Activated naive CD4-positive, alpha-beta T cell treated with anti-CD3 and anti-CD28 coated beads, Interleukin-2, amount 10 ng/mL, durations not matched to agents 7 days and 5 days (primary cell): ENCODE measurements around the gene SOX21.
A peak's percentile ranks its signal among the peaks of the same experiment; 100 is the strongest.
"Not testable (repeated sequence)": the region's sequence is repeated elsewhere in the genome, so short reads cannot be mapped to it uniquely, and the experiment has no call there.

ENCODE experiments used
- CTCF ChIA-PET: fragments of 350-600 bp; sonication (Branson Sonifier 250); formaldehyde crosslinking; loops from one replicate; lab custom pipeline; 2021; ENCODE audit warnings: antibody characterized with exemption; lab: Charles Lee
- DNase-seq: peaks from one replicate; pipeline ENCODE4 v3.0.0-alpha.2; 2020
- H3K27ac Mint-ChIP-seq: one replicate; pipeline ENCODE4 v1.8.0; 2021; ENCODE audit warnings: mild to moderate bottlenecking, moderate library complexity, mixed read lengths
- H3K27me3 Mint-ChIP-seq: one replicate; pipeline ENCODE4 v1.8.0; 2021; ENCODE audit warnings: mild to moderate bottlenecking, mixed read lengths
- H3K36me3 Mint-ChIP-seq: one replicate; pipeline ENCODE4 v1.8.0; 2021; ENCODE audit warnings: mixed read lengths
- H3K4me1 Mint-ChIP-seq: one replicate; pipeline ENCODE4 v1.8.0; 2021; ENCODE audit warnings: mixed read lengths
- H3K4me3 Mint-ChIP-seq: one replicate; pipeline ENCODE4 v1.8.0; 2021; ENCODE audit warnings: mild to moderate bottlenecking, moderate library complexity, mixed read lengths
- H3K9me3 Mint-ChIP-seq: one replicate; pipeline ENCODE4 v1.8.0; 2021; ENCODE audit warnings: mixed read lengths

SOX21 gene

DNA sequence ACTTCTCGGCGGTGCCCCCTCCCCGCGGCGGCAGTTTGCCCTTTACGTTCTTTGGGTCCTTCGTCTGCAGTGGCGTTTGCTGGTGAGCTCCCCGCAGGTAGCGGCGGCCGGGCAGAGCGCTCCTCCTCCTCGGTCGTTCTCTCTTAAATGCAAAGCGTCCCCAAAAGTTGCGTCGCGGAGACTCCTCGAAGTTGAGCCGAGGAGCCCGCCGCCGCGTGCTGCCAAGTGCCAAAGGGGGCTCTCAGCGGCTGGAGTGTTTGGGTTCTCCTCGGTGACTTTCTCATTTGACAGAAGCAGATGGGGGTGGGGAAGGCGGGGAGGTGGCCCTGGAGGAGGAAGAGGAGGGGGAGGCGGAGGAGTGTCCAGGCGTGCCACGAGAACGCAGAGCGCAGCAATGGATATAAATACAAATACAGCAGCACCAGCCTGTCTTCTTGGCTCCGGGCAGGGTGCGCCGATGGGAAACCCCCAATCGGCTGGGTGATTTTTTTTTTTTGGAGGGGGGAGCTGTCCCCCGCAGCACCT, at the start of gene SOX21:
Gene SOX21, minus strand, starts transcription at position 259 of the 525 bp plus-strand sequence. CDS start 496 bp downstream, outside the sequence.
- DNase-seq: no peak
- Mint-ChIP-seq H3K36me3 (no peaks in the 10 kb centered on the region), H3K27me3 (peaks cover 83% of the 10 kb centered on the region), H3K4me1 (peaks cover 19% of the 10 kb centered on the region), H3K9me3 (no peaks in the 10 kb centered on the region), H3K4me3 (peak within 1 kb of the TSS; percentile 47), H3K27ac (peak within 1 kb of the TSS; percentile 68)
- CTCF ChIA-PET: no interaction called here

DNA sequence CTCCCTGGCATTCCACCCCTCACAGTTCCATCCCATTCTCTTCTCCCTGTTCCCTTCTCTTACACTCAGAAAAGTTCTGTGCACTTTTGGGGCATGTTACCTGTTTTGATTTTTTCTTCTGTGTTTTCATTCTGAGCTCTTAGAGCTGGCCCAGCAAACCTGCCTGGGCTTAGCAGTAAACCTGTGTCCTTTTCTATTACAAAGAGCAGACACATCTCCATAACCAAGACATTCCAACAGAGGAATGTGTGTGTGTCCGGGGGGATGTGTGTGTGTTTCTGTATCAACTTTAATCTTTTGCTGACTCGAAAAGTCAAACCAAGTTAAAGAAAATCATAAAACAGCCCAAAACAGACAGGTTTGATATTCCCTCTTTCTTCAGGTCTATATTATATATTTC, 49.1 kb upstream of the SOX21 start:
- no peak overlapping the region for H3K27ac Mint-ChIP-seq
- H3K36me3 Mint-ChIP-seq: no peaks in the 10 kb centered on the region
- CTCF ChIA-PET: no interaction called here
- H3K9me3 Mint-ChIP-seq: no peaks in the 10 kb centered on the region
- H3K4me3 Mint-ChIP-seq: no peak overlapping the region
- no peak for DNase-seq
- H3K4me1 Mint-ChIP-seq: no peaks in the 10 kb centered on the region
- H3K27me3 Mint-ChIP-seq: peaks cover 14% of the 10 kb centered on the region

DNA sequence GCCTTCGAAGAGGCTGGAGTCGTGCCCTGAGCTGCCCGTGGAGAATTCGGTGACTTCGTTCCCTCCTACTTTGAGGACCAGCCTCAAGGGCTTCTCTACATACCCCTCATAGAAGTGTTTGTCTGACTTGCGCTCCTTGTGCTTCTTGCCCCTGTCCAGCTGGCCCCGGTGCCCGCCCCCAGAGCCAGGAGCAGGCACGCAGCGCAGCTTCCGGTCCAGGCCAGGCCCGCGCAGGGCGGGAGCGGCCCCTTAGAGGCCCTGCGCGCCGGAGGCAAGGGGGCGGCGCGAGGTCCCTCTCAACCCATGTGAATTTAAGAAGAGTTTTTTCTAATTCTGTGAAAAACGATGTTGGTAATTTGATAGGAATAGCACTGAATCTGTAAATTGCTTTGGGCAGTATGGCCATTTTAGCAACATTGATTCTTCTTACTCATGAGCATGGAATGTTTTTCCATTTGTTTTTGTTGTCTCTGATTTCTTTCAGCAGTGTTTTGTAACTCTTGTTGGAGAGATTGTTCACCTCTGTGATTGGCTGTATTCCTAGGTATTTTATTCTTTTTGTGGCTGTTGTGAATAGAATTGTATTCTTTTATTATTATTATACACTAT, 46.9 kb upstream of the SOX21 start:
- Mint-ChIP-seq H3K27me3 (peaks cover 14% of the 10 kb centered on the region), H3K4me3 (no peak overlapping the region), H3K9me3 (no peaks in the 10 kb centered on the region), H3K36me3 (no peaks in the 10 kb centered on the region), H3K4me1 (no peaks in the 10 kb centered on the region), H3K27ac (no peak overlapping the region)
- DNase-seq: no peak
- CTCF ChIA-PET: no interaction called here

DNA sequence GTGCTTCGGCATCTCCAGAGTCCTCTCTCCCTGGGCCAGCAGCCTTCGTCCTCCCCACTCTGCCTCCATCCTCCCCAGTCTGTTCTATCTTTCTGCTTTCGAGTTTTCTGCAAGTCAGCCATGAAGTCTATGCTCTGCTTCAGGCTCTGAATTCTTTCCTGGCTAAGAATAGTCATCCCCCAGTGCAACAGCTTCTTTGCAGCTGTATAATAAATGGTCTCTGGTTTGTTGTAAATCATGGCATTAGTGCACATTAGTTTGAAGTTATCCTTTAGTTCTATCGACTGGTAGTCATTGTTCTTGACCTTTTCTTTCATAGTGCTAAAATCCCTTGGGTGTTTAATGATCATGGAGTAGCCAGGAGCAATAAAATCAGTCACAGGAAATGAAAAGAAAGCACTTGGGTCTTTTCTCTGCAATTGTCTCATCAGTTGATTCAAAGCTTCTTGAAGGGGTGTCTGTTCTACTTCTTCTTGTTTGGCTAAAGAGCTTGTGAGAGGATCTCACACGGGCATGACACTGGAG, 46.2 kb upstream of the SOX21 start:
- Mint-ChIP-seq H3K36me3 (no peaks in the 10 kb centered on the region), H3K27me3 (peaks cover 13% of the 10 kb centered on the region), H3K4me3 (no peak overlapping the region), H3K9me3 (no peaks in the 10 kb centered on the region), H3K4me1 (no peaks in the 10 kb centered on the region), H3K27ac (no peak overlapping the region)
- CTCF ChIA-PET: no interaction called here
- no peak for DNase-seq

DNA sequence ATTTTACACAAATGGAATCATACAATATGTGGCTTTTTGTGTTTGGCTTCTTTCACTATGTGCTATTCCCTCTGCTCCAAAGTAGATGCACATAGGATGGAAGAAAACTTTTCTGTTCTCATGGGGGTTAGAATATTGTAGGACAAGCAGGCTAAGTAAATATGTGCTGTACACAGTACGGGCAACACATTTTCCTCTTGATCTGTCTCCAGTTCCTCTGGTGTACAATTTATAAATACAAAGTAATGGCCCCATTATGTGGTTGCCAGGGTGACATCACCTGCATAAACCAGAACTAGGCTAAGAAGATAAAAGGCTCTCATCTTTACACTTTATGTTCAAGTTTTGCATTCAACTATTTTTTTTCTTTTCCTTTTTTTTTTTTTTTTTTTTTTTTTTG, 41.0 kb upstream of the SOX21 start:
- no peak for DNase-seq
- peaks cover 11% of the 10 kb centered on the region for H3K27me3 Mint-ChIP-seq
- H3K4me1 Mint-ChIP-seq: no peaks in the 10 kb centered on the region
- H3K36me3 Mint-ChIP-seq: no peaks in the 10 kb centered on the region
- H3K9me3 Mint-ChIP-seq: no peaks in the 10 kb centered on the region
- CTCF ChIA-PET: no interaction called here
- H3K4me3 Mint-ChIP-seq: no peak overlapping the region
- H3K27ac Mint-ChIP-seq: no peak overlapping the region

DNA sequence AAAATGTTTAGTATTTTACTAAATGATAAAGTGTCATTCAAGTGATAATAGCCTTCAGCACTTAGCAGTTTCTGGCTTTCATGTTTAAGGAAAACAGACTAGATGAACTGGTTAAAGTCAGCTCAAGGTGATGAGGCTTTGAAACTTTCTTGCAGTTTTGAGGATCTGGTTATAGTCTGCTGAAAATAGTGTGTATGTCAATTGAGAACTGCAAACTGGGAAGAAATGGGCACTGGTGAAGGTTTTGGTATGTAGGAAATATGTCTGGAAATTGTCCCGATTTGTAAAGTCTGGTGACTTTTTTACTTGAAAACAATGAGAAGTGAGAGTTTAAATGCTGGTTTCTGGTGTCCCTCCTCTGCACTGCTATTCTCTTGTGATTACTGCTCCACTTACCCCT, 36.8 kb upstream of the SOX21 start:
- no peak overlapping the region for H3K4me3 Mint-ChIP-seq
- no peak overlapping the region for H3K27ac Mint-ChIP-seq
- CTCF ChIA-PET: no interaction called here
- H3K4me1 Mint-ChIP-seq: no peaks in the 10 kb centered on the region
- no peak for DNase-seq
- H3K9me3 Mint-ChIP-seq: no peaks in the 10 kb centered on the region
- H3K36me3 Mint-ChIP-seq: no peaks in the 10 kb centered on the region
- peaks cover 16% of the 10 kb centered on the region for H3K27me3 Mint-ChIP-seq

DNA sequence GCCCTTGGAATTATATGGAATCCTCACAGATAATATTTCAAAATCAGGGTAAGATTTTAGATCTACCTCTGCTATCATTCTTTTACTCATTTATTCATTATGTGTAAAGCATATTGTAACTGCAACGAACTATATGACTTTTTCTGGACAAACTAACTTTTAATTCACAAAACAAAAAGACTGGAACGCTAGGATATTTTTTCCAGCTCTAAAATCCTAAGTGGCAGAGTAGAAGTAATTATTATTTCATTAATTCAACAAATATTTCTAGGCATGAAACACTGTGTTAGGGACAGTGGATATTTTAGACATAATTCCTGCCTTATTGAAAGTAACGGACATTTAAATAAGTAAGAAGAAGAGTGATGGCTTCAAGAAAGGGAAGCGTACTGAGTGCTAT, 26.9 kb upstream of the SOX21 start:
- H3K4me3 Mint-ChIP-seq: no peak overlapping the region
- CTCF ChIA-PET: no interaction called here
- no peak for DNase-seq
- no peaks in the 10 kb centered on the region for H3K36me3 Mint-ChIP-seq
- no peaks in the 10 kb centered on the region for H3K4me1 Mint-ChIP-seq
- peaks cover 6% of the 10 kb centered on the region for H3K27me3 Mint-ChIP-seq
- no peak overlapping the region for H3K27ac Mint-ChIP-seq
- no peaks in the 10 kb centered on the region for H3K9me3 Mint-ChIP-seq

DNA sequence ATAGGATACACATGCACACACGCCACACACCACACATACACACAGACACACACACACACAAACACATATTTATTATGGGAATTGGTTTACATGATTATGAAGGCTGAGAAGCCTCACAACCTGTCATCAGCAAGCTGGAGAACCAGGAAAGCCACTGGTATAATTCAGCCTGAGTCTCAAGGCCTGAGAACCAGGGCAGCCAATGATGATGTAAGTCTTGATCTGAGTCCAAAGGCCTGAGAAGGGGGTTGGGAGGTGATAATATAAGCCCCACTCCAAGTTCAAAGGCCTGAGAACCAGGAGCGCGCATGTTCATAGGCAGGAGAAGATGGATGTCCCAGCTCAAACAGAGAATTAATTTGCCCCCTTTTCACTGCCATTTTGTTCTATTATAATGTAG, 18.7 kb upstream of the SOX21 start:
- DNase-seq: no peak
- Mint-ChIP-seq H3K27me3 (no peaks in the 10 kb centered on the region), H3K4me1 (no peaks in the 10 kb centered on the region), H3K4me3 (no peak overlapping the region), H3K36me3 (no peaks in the 10 kb centered on the region), H3K9me3 (no peaks in the 10 kb centered on the region), H3K27ac (no peak overlapping the region)
- CTCF ChIA-PET: no interaction called here

DNA sequence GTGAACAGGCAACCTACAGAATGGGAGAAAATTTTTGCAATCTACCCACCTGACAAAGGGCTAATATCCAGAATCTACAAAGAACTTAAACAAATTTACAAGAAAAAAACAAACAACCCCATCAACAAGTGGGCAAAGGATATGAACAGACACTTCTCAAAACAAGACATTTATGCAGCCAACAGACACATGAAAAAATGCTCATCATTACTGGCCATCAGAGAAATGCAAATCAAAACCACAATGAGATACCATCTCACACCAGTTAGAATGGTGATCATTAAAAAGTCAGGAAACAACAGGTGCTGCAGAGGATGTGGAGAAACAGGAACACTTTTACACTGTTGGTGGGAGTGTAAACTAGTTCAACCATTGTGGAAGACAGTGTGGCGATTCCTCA, 17.6 kb upstream of the SOX21 start:
- H3K27ac Mint-ChIP-seq, H3K4me1 Mint-ChIP-seq, DNase-seq, H3K36me3 Mint-ChIP-seq, H3K4me3 Mint-ChIP-seq, H3K27me3 Mint-ChIP-seq, H3K9me3 Mint-ChIP-seq, CTCF ChIA-PET: not testable (repeated sequence)

DNA sequence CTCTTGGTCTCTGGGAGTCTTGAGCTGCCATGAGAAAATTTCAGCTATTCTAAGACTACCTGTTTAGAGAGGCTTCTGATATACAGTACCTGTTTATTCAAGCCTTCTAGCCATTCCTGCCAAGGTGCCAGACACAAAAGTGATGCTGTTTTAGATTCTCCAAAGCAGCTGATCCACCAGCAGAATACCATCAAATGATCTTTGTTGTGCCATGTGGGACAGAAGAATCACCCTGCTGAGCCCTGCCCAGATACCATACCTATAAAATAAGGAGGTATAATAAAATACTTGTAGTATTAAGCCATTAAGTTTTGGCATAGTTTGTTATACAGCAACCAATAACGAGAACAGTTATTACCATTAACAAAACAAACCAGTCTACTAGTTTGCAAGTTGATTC, 14.1 kb upstream of the SOX21 start:
- Mint-ChIP-seq H3K9me3 (peaks cover 1% of the 10 kb centered on the region), H3K4me3 (no peak overlapping the region), H3K36me3 (no peaks in the 10 kb centered on the region), H3K27me3 (peaks cover 7% of the 10 kb centered on the region), H3K27ac (no peak overlapping the region), H3K4me1 (no peaks in the 10 kb centered on the region)
- CTCF ChIA-PET: interaction anchor here (1.1 kb wide), 1 partner anchor 10 kb away, joined by 3 read pairs; no protein-coding TSS in a partner anchor
- no peak for DNase-seq

DNA sequence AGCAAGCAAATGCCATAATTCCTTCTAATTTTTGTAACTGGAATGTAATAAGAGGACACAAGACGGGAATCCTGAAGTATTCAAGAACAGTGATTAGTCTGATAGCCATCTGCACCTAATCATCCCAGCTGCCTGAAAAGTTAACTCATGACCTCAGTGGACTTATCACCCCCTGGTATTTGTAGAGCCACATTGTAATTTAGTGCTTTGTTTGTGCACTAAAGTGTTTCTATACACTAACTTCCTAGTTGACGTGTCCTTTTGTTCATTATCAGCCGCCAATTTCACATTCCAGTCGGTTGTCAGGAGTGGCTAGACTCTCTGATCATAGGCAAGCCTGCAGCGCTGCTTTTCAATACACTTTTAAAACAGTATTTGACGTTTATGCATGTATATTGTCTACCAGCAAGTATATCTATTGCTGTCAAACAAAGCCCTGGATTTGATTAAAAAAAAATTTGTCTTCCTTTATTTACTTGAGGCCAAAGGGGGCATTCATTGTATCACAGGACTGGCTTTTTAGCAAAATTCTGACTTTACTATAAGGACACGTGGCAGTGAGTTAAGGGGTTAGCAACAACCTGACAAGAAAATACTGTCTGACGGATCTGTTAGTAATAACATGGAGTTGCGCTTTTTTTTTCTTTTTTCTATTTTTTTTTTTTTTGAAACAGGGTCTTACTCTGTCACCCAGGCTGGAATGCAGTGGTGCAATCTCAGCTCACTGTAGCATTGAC, 10.4 kb upstream of the SOX21 start:
- CTCF ChIA-PET: no interaction called here
- Mint-ChIP-seq H3K4me3 (no peak overlapping the region), H3K9me3 (peaks cover 1% of the 10 kb centered on the region), H3K27ac (no peak overlapping the region), H3K4me1 (no peaks in the 10 kb centered on the region), H3K27me3 (peaks cover 15% of the 10 kb centered on the region), H3K36me3 (no peaks in the 10 kb centered on the region)
- DNase-seq: no peak

DNA sequence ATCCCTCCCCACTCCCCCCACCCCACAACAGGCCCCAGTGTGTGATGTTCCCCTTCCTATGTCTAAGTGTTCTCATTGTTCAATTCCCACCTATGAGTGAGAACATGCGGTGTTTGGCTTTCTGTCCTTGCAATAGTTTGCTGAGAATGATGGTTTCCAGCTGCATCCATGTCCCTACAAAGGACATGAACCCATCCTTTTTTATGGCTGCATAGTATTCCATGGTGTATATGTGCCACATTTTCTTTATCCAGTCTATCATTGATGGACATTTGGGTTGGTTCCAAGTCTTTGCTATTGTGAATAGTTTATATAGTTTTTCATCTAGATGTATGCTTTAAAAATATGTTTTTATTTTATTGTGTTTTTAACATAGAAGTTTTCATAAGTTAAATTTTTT, 6.4 kb upstream of the SOX21 start:
- H3K27me3 Mint-ChIP-seq: peaks cover 45% of the 10 kb centered on the region
- DNase-seq, CTCF ChIA-PET, H3K4me1 Mint-ChIP-seq, H3K9me3 Mint-ChIP-seq, H3K36me3 Mint-ChIP-seq, H3K27ac Mint-ChIP-seq, H3K4me3 Mint-ChIP-seq: not testable (repeated sequence)

DNA sequence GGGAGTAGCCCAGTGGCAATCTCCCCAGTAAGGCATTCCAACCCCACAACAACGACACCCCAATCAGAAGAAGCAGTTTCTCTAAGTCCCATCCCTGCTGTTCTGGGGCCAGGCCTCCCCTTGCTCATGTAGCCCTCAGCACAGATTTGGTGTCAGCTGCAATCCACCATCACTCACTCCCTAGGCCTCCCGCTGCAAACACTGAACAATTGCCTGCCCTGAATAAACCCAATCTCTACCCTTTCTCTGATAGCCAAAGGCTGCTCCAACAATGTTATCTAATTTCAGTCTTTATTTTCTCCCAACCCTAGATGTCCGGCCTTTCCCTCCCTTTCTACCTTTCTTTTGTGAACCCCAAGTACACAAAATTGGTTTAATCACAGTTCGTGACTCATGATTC, 5.6 kb upstream of the SOX21 start:
- CTCF ChIA-PET: interaction anchor here (1.0 kb wide), 1 partner anchor 281 kb away, joined by 3 read pairs; no protein-coding TSS in a partner anchor
- Mint-ChIP-seq H3K27ac (no peak overlapping the region), H3K4me1 (no peaks in the 10 kb centered on the region), H3K4me3 (no peak overlapping the region), H3K27me3 (peaks cover 52% of the 10 kb centered on the region), H3K9me3 (no peaks in the 10 kb centered on the region), H3K36me3 (no peaks in the 10 kb centered on the region)
- no peak for DNase-seq

DNA sequence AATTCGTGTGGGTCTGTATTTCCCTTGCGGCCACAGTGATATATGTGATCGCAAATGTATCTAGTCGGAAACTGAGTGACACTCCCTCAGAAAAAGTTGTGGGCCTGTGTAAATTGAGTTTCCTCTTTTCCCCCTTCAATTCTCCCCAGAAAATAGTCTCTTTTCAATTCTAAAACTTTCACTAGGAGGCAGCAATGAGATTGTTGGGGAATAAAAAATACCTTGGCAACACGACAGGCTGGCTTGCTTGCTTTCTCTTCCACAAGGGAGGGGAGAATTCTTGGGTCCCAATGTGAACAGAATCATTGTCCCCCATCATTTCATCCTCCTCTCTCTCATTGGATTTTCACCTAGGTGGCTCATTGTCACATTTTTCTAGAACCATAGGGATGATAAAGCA, 3.7 kb upstream of the SOX21 start:
- Mint-ChIP-seq H3K4me1 (peaks cover 5% of the 10 kb centered on the region), H3K9me3 (no peaks in the 10 kb centered on the region), H3K27me3 (peaks cover 64% of the 10 kb centered on the region), H3K36me3 (no peaks in the 10 kb centered on the region), H3K4me3 (no peak overlapping the region), H3K27ac (no peak overlapping the region)
- DNase-seq: no peak
- CTCF ChIA-PET: interaction anchor here (0.9 to 1.5 kb wide), 3 partner anchors 11 to 441 kb away, joined by 3 read pairs; no protein-coding TSS in a partner anchor
